ENCODE results near the gene LCE1C. TPM values are rescaled to one million over a fixed set of nuclear protein-coding genes. Genes with fewer than 3 reads are reported as not detected.

The LCE1C gene
- total and polyA plus RNA-seq, 12 donors: not detected

- H3K4me3 ChIP-seq: no peak within 1 kb of the TSS
- no peaks in the 10 kb centered on the region for H3K4me1 ChIP-seq
- peaks cover 0 to 8% (median 0%) of the 10 kb centered on the region in 7 donors for H3K27me3 ChIP-seq
- WGBS, 2 donors: 59 to 94% methylated on average over 2 of the region's 2 CpGs
- H3K36me3 ChIP-seq: no peaks in the 10 kb centered on the region
- no peak for ATAC-seq
- H3K27ac ChIP-seq: no peak within 1 kb of the TSS
- TF ChIP-seq CTCF (IDR thresholded peaks at IDR 0.05): no peak
- DNase-seq: no peak
- intact Hi-C loops (cut with DNase I): no loop called here
- H3K9me3 ChIP-seq: peaks cover 0 to 10% (median 0%) of the 10 kb centered on the region in 11 donors
Measured at GRCh38 chr1:152811671-152812070, 5.2 kb upstream of the LCE1C start, which contains the start of gene LCE1B. TSS of gene LCE1B (plus strand) at chr1:152811971. CDS start at chr1:152812447, 476 bp downstream.

- DNase-seq (no peak), ATAC-seq (no peak)
- 63 to 67% methylated on average over 2 of the region's 2 CpGs for WGBS, 2 donors
- no peaks in the 10 kb centered on the region for H3K4me1 ChIP-seq
- TF ChIP-seq CTCF (IDR thresholded peaks at IDR 0.05): no peak
- peaks cover 0 to 10% (median 0%) of the 10 kb centered on the region in 11 donors for H3K9me3 ChIP-seq
- peaks cover 0 to 8% (median 0%) of the 10 kb centered on the region in 7 donors for H3K27me3 ChIP-seq
- intact Hi-C loops (cut with DNase I): no loop called here
- H3K27ac ChIP-seq: no peak overlapping the region
- H3K4me3 ChIP-seq: no peak overlapping the region
- H3K36me3 ChIP-seq: no peaks in the 10 kb centered on the region
Measured at GRCh38 chr1:152811050-152811449, 4.6 kb upstream of the LCE1C start.

- H3K4me3 ChIP-seq: no peak overlapping the region
- intact Hi-C loops (cut with DNase I): no loop called here
- no peaks in the 10 kb centered on the region for H3K9me3 ChIP-seq
- no peaks in the 10 kb centered on the region for H3K36me3 ChIP-seq
- H3K4me1 ChIP-seq: no peaks in the 10 kb centered on the region
- 29 to 44% methylated on average over 1 of the region's 1 CpG for WGBS, 2 donors
- no peak overlapping the region for H3K27ac ChIP-seq
- ATAC-seq: no peak
- TF ChIP-seq CTCF (IDR thresholded peaks at IDR 0.05): no peak
- H3K27me3 ChIP-seq: peaks cover 0 to 4% (median 0%) of the 10 kb centered on the region in 7 donors
- no peak for DNase-seq
Measured at GRCh38 chr1:152801333-152801732, 5.1 kb downstream of the LCE1C start.

GRCh38 chr1:152796421-152796820 lies 10.0 kb downstream of the LCE1C start, which contains the start of gene LCE1D:
TSS of gene LCE1D (plus strand) at chr1:152796721. CDS start at chr1:152797795, 1,074 bp downstream.
- WGBS, 2 donors: 35 to 37% methylated on average over 3 of the region's 3 CpGs
- no peak within 1 kb of the TSS for H3K4me3 ChIP-seq
- no peaks in the 10 kb centered on the region for H3K4me1 ChIP-seq
- H3K36me3 ChIP-seq: no peaks in the 10 kb centered on the region
- ATAC-seq (no peak), DNase-seq (no peak)
- TF ChIP-seq CTCF (IDR thresholded peaks at IDR 0.05): no peak
- H3K27ac ChIP-seq: no peak within 1 kb of the TSS
- no peaks in the 10 kb centered on the region for H3K9me3 ChIP-seq
- intact Hi-C loops (cut with DNase I): no loop called here
- H3K27me3 ChIP-seq: peaks cover 0 to 4% (median 0%) of the 10 kb centered on the region in 7 donors
